ENCODE results near the gene IGF2. TPM values are rescaled to one million over a fixed set of nuclear protein-coding genes. Genes with fewer than 3 reads are reported as not detected.

Gene IGF2
- total RNA-seq, 1 donor from 2014 or later: 75.0 TPM

- H3K27me3 ChIP-seq (ENCODE audit: low read depth): peaks cover 75% of the 10 kb centered on the region
- intact Hi-C loops (cut with micrococcal nuclease): loop anchor here (10.0 kb wide), 1 partner anchor 464 kb away; the partner anchor contains the start of gene KRTAP5-6
Measured at GRCh38 chr11:2158966-2159365, 19.8 kb upstream of the IGF2 start.

GRCh38 chr11:2158296-2158737 is 19.1 kb upstream of the IGF2 start:
- Histone ChIP-seq H3K4me1 (peaks cover 8% of the 10 kb centered on the region), H3K27me3 (ENCODE audit: low read depth) (peaks cover 68% of the 10 kb centered on the region)

More at GRCh38 chr11:2158966-2159365, 19.8 kb upstream of the IGF2 start:
- no peak for DNase-seq
- TF ChIP-seq CTCF (IDR thresholded peaks at IDR 0.05; ENCODE audit: borderline replicate concordance): no peak
- Histone ChIP-seq H3K36me3 (no peaks in the 10 kb centered on the region), H3K9me3 (replicated peaks) (no peaks in the 10 kb centered on the region), H3K4me1 (peaks cover 8% of the 10 kb centered on the region), H3K4me3 (no peak overlapping the region), H3K27ac (replicated peaks) (no peak overlapping the region)

DNA sequence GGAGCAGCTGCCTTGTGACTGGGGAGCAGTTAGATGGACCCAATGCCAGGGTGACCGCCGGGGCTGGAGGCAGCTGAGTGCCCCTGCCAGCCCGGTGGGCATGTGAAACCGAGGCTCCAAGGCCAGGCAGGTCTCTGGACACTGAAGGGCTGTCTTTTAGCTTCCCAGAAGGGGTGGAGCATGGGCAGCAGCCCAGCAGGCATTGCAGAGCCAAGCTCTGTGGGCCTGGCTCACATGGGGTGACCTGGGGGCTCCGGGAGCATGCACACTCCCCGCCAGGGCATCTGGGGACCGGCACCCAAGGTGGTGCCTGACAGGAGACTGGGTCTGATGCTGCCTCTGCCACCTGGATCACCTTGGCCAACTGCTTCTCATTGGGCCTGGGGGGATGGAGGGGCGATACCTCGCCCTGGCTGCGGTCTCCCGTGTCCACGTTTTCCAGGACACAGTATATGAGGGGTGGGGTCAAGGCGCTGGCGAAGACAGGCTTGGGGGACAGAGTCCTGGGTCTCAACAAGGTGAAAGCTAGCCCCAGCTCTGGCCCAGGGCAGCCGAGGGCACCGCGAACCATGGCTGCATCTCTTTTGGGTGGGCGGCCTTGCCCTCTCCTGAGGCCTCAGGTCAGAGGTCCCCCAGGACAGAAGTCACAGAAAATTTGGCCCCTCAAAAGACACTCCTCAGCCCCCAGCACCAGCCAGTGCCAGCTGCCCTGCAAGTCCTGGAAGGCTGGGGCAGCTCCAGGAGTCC is 18.3 kb upstream of the IGF2 start:
- Histone ChIP-seq H3K4me1 (peaks cover 8% of the 10 kb centered on the region), H3K4me3 (no peak overlapping the region), H3K9me3 (replicated peaks) (no peaks in the 10 kb centered on the region), H3K27ac (replicated peaks) (no peak overlapping the region), H3K27me3 (ENCODE audit: low read depth) (peaks cover 60% of the 10 kb centered on the region), H3K36me3 (no peaks in the 10 kb centered on the region)
- intact Hi-C loops (cut with micrococcal nuclease): loop anchor here (10.0 kb wide), 1 partner anchor 463 kb away; the partner anchor contains the start of gene KRTAP5-6
- no peak for DNase-seq
- TF ChIP-seq CTCF (IDR thresholded peaks at IDR 0.05; ENCODE audit: borderline replicate concordance): no peak

More at GRCh38 chr11:2158296-2158737, 19.1 kb upstream of the IGF2 start:
- DNase-seq: no peak
- Histone ChIP-seq H3K9me3 (replicated peaks) (no peaks in the 10 kb centered on the region), H3K27ac (replicated peaks) (no peak overlapping the region), H3K36me3 (no peaks in the 10 kb centered on the region), H3K4me3 (no peak overlapping the region)
- intact Hi-C loops (cut with micrococcal nuclease): loop anchor here (10.0 kb wide), 1 partner anchor 464 kb away; the partner anchor contains the start of gene KRTAP5-6
- TF ChIP-seq CTCF (IDR thresholded peaks at IDR 0.05; ENCODE audit: borderline replicate concordance): no peak

DNA sequence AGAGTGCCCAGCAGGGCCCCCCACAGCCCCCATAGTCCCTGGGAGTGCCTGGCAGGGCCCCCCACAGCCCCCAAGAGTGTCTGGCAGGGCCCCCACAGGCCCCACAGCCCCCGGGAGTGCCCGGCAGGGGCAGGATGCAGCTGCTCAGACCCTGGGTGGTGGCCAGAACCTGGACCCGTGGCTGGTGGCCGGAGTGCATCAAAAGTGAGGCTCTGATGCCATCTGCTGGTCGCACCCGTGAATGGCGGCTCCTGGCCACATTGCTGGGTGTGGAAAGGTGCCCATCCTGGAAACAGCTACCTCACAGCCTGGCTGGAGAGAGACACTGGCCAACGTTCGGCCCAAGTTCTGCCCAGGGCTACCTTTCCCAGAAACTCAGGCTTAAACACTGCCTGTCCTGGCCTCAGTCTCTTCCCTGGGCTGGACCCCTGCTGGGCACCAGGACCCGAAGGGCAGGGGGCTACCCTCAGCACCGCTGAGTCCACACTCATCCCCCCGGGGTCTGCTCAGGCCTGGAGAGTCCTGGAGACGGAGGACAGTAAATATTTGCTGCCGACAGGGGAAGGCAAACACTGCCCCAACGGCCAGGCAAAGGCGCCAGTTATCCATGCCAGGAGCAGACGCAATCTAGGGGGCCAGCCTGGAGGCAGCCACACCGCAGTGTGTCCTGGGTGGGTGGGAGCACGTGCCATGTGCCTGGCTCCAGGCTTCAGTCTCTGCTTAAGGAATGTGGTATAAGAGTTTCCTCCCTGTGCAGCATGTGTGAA is 17.4 kb upstream of the IGF2 start:
- TF ChIP-seq CTCF (IDR thresholded peaks at IDR 0.05; ENCODE audit: borderline replicate concordance): peak; percentile 88
- Histone ChIP-seq H3K27me3 (ENCODE audit: low read depth) (peaks cover 54% of the 10 kb centered on the region), H3K27ac (replicated peaks) (no peak overlapping the region), H3K4me3 (no peak overlapping the region), H3K9me3 (replicated peaks) (no peaks in the 10 kb centered on the region), H3K36me3 (no peaks in the 10 kb centered on the region), H3K4me1 (peaks cover 11% of the 10 kb centered on the region)
- intact Hi-C loops (cut with micrococcal nuclease): loop anchor here (10.0 kb wide), 1 partner anchor 462 kb away; the partner anchor contains the start of gene KRTAP5-6
- peak; percentile 65 for DNase-seq

GRCh38 chr11:2155511-2155910 is 16.3 kb upstream of the IGF2 start:
- DNase-seq: no peak
- Histone ChIP-seq H3K9me3 (replicated peaks) (no peaks in the 10 kb centered on the region), H3K27me3 (ENCODE audit: low read depth) (peaks cover 54% of the 10 kb centered on the region), H3K27ac (replicated peaks) (no peak overlapping the region), H3K36me3 (no peaks in the 10 kb centered on the region), H3K4me1 (peaks cover 13% of the 10 kb centered on the region), H3K4me3 (no peak overlapping the region)
- no peak for TF ChIP-seq CTCF (IDR thresholded peaks at IDR 0.05; ENCODE audit: borderline replicate concordance)
- intact Hi-C loops (cut with micrococcal nuclease): loop anchor here (10.0 kb wide), 1 partner anchor 461 kb away; the partner anchor contains the start of gene KRTAP5-6

All from left ventricle myocardium inferior (tissue), 1 donor.